Upper lobe of right lung (tissue), 1 donor: Measurements from ENCODE around the gene HTT. TPM values are rescaled to one million over a fixed set of nuclear protein-coding genes. Genes with fewer than 3 reads are reported as not detected.

Experiments used
- ATAC-seq: fragments of 200-7000 bp; cut with Tn5 transposase; one replicate; pipeline ENCODE4 v1.9.1; 2020; ENCODE audit warnings: mild to moderate bottlenecking, moderate library complexity
- DNase-seq: peaks from one replicate; pipeline ENCODE4 v3.0.0-alpha.2; 2020
- H3K27ac ChIP-seq: fragments of 200-600 bp; one replicate; pipeline ENCODE4 v1.8.0; 2022
- H3K27me3 ChIP-seq: fragments of 200-600 bp; one replicate; pipeline ENCODE4 v1.8.0; 2022; ENCODE audit warnings: mild to moderate bottlenecking
- H3K36me3 ChIP-seq: fragments of 200-600 bp; one replicate; pipeline ENCODE4 v1.8.0; 2022
- H3K4me1 ChIP-seq: fragments of 200-600 bp; one replicate; pipeline ENCODE4 v1.8.0; 2022
- H3K4me3 ChIP-seq: fragments of 200-600 bp; one replicate; pipeline ENCODE4 v1.8.0; 2022; ENCODE audit warnings: mild to moderate bottlenecking
- H3K9me3 ChIP-seq: fragments of 200-600 bp; one replicate; pipeline ENCODE4 v1.8.0; 2022
- intact Hi-C: fragments of 100-400 bp; cut with DNase I; formaldehyde crosslinking; loops from one replicate; pipeline ENCODE4 v1.11.0; 2022
- total RNA-seq: library from RNA; stranded (reverse); fragmentation: NEBNext Ultra II Directional; extraction: Animal tissue kit (Norgen Biotek cat#: 25700); gene quantifications from one replicate; pipeline ENCODE4 v1.2.1, GENCODE V29; 2021
- TF ChIP-seq, protein P1 (sequence below): fragments of 200-600 bp; IDR thresholded peaks from one replicate; pipeline ENCODE4 v1.8.0; 2022; ENCODE audit warnings: antibody characterized with exemption
- donor health status: DM: no; HTN: yes; CAD: no; lungs with severe emphysema.

Gene HTT
- total RNA-seq, 1 donor from 2014 or later, result 73.6 TPM

DNA sequence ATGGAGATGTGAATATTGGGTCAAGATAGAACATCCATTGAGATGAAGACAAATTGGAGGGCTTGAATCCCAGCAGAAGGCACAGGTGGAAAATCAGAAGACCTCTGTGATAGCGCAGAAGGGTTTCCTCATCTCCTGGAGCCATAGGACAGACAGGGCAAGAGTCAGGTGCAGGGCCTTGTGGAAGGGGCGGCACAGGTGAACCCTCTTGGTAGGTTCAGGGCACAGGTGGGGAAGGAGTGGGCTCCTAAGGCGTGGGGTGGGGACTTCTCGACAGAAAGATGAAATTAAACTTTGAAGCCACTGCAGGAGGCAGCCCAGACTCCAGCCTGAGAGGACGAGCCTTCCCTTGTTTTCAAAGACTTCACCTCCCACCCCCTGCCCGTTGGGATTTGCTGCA is 209.0 kb downstream of the HTT start:
- Histone ChIP-seq H3K36me3 (no peaks in the 10 kb centered on the region), H3K9me3 (no peaks in the 10 kb centered on the region), H3K27ac (no peak overlapping the region), H3K27me3 (no peaks in the 10 kb centered on the region), H3K4me3 (no peak overlapping the region), H3K4me1 (peaks cover 8% of the 10 kb centered on the region)
- TF ChIP-seq, protein P1, sequence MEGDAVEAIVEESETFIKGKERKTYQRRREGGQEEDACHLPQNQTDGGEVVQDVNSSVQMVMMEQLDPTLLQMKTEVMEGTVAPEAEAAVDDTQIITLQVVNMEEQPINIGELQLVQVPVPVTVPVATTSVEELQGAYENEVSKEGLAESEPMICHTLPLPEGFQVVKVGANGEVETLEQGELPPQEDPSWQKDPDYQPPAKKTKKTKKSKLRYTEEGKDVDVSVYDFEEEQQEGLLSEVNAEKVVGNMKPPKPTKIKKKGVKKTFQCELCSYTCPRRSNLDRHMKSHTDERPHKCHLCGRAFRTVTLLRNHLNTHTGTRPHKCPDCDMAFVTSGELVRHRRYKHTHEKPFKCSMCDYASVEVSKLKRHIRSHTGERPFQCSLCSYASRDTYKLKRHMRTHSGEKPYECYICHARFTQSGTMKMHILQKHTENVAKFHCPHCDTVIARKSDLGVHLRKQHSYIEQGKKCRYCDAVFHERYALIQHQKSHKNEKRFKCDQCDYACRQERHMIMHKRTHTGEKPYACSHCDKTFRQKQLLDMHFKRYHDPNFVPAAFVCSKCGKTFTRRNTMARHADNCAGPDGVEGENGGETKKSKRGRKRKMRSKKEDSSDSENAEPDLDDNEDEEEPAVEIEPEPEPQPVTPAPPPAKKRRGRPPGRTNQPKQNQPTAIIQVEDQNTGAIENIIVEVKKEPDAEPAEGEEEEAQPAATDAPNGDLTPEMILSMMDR, result no peak
- DNase-seq, result no peak
- intact Hi-C loops, result loop anchor here (10.0 kb wide), 1 partner anchor 209 kb away; the partner anchor contains the start of genes HTT and HTT-AS
- no peak for ATAC-seq

DNA sequence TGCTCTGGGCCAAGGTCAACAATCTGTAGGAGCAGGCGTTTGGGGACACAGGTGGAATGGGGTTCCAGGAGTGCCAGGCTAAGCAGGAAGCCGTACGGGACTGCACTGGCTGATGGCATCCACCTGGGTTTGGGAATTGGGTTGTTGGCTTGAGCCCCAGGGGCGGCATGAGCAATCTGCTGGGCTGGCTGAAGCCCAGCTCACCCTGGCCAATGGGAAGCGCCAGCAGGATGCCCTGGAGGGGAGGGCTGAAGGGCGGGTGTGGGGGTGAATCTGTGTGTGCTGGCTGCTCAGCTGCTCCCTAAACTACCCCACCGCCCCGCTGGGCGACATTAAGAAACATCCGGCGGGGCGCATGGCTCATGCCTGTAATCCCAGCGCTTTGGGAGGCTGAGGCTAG is 209.4 kb downstream of the HTT start:
- Histone ChIP-seq H3K27me3 (no peaks in the 10 kb centered on the region), H3K4me3 (no peak overlapping the region), H3K9me3 (no peaks in the 10 kb centered on the region), H3K4me1 (peaks cover 8% of the 10 kb centered on the region), H3K36me3 (no peaks in the 10 kb centered on the region), H3K27ac (no peak overlapping the region)
- ATAC-seq (no peak), DNase-seq (no peak)
- intact Hi-C loops, result loop anchor here (10.0 kb wide), 1 partner anchor 209 kb away; the partner anchor contains the start of genes HTT and HTT-AS
- TF ChIP-seq, protein P1, result no peak

GRCh38 chr4:3284734-3285557 is 210.5 kb downstream of the HTT start:
- Histone ChIP-seq H3K9me3 (no peaks in the 10 kb centered on the region), H3K36me3 (no peaks in the 10 kb centered on the region), H3K27me3 (no peaks in the 10 kb centered on the region), H3K27ac (no peak overlapping the region), H3K4me1 (peaks cover 8% of the 10 kb centered on the region), H3K4me3 (no peak overlapping the region)
- no peak for ATAC-seq
- TF ChIP-seq, protein P1, result no peak
- DNase-seq, result no peak
- intact Hi-C loops, result loop anchor here (10.0 kb wide), 1 partner anchor 210 kb away; the partner anchor contains the start of genes HTT and HTT-AS

GRCh38 chr4:3285558-3286334 is 211.3 kb downstream of the HTT start:
- ATAC-seq, result peak; percentile 82
- Histone ChIP-seq H3K36me3 (no peaks in the 10 kb centered on the region), H3K4me1 (peaks cover 13% of the 10 kb centered on the region), H3K9me3 (no peaks in the 10 kb centered on the region), H3K27ac (no peak overlapping the region), H3K4me3 (no peak overlapping the region), H3K27me3 (no peaks in the 10 kb centered on the region)
- peak; percentile 75 for DNase-seq
- intact Hi-C loops, result loop anchor here (10.0 kb wide), 1 partner anchor 211 kb away; the partner anchor contains the start of genes HTT and HTT-AS
- TF ChIP-seq, protein P1, result no peak

DNA sequence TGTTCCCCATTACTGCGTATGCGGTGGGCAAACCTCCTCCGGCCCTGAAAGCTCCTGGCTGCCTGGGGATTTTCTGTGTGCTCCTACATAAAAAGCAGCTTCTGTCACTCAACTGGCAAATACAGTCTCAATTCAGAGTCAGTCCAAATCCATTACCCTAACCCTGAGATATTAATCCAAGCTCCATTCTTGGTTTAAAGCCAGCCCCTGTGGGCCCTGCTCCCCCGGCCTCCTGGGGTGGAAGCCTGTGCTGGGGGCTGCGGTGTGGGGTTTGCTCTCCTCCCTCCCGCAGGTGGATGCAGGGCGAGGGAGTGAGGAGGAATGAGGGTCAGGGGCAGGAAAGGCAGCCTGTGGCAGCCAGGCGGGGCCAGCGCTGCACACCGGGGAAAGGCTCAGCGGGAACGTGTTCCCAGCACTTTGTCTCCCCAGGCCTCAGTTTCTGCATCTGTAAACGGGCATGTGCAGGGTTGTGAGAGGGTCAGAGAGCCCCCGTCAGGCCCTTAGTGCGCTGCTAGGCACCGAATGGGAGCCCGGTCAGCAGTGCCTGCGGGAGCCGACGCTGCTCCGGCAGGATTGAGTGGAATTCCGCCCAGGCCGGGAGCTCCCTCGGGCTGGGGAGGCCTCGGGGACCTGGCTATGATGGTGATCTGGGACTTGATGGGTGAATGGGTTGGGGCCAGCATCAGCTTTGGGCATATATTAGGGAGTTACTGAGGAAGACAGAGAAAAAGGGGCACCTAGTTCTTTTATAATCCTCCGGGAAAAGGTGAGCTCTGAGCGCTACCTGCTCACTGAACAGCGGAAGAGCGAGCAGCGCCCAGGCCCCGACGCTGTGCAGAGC is 212.1 kb downstream of the HTT start:
- intact Hi-C loops, result loop anchor here (10.0 kb wide), 1 partner anchor 212 kb away; the partner anchor contains the start of genes HTT and HTT-AS
- Histone ChIP-seq H3K4me1 (peaks cover 21% of the 10 kb centered on the region), H3K4me3 (no peak overlapping the region), H3K27ac (no peak overlapping the region), H3K9me3 (no peaks in the 10 kb centered on the region), H3K27me3 (no peaks in the 10 kb centered on the region), H3K36me3 (no peaks in the 10 kb centered on the region)
- TF ChIP-seq, protein P1, result no peak
- ATAC-seq, result no peak
- peak; percentile 57 for DNase-seq
